ENCODE measurements around the gene STAG1.

STAG1 gene

GRCh38 chr3:136311968-136312367 lies 440.2 kb downstream of the STAG1 start (continued):
- TF ChIP-seq, protein P1, sequence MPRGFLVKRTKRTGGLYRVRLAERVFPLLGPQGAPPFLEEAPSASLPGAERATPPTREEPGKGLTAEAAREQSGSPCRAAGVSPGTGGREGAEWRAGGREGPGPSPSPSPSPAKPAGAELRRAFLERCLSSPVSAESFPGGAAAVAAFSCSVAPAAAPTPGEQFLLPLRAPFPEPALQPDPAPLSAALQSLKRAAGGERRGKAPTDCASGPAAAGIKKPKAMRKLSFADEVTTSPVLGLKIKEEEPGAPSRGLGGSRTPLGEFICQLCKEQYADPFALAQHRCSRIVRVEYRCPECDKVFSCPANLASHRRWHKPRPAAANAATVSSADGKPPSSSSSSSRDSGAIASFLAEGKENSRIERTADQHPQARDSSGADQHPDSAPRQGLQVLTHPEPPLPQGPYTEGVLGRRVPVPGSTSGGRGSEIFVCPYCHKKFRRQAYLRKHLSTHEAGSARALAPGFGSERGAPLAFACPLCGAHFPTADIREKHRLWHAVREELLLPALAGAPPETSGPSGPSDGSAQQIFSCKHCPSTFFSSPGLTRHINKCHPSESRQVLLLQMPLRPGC (tag by site-specific recombination; IDR thresholded peaks at IDR 0.05), result no peak
- TF ChIP-seq, protein P2, sequence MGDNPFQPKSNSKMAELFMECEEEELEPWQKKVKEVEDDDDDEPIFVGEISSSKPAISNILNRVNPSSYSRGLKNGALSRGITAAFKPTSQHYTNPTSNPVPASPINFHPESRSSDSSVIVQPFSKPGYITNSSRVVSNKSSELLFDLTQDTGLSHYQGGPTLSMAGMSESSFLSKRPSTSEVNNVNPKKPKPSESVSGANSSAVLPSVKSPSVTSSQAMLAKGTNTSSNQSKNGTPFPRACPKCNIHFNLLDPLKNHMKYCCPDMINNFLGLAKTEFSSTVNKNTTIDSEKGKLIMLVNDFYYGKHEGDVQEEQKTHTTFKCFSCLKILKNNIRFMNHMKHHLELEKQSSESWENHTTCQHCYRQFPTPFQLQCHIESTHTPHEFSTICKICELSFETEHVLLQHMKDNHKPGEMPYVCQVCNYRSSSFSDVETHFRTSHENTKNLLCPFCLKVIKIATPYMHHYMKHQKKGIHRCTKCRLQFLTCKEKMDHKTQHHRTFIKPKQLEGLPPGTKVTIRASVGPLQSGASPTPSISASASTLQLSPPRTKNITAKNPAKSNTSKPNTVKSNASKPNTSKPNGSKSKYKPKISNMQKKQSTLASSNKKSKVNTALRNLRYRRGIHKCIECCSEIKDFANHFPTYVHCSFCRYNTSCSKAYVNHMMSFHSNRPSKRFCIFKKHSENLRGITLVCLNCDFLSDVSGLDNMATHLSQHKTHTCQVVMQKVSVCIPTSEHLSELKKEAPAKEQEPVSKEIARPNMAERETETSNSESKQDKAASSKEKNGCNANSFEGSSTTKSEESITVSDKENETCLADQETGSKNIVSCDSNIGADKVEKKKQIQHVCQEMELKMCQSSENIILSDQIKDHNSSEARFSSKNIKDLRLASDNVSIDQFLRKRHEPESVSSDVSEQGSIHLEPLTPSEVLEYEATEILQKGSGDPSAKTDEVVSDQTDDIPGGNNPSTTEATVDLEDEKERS (tag by site-specific recombination; IDR thresholded peaks at IDR 0.05), result no peak
- TF ChIP-seq, protein P3, sequence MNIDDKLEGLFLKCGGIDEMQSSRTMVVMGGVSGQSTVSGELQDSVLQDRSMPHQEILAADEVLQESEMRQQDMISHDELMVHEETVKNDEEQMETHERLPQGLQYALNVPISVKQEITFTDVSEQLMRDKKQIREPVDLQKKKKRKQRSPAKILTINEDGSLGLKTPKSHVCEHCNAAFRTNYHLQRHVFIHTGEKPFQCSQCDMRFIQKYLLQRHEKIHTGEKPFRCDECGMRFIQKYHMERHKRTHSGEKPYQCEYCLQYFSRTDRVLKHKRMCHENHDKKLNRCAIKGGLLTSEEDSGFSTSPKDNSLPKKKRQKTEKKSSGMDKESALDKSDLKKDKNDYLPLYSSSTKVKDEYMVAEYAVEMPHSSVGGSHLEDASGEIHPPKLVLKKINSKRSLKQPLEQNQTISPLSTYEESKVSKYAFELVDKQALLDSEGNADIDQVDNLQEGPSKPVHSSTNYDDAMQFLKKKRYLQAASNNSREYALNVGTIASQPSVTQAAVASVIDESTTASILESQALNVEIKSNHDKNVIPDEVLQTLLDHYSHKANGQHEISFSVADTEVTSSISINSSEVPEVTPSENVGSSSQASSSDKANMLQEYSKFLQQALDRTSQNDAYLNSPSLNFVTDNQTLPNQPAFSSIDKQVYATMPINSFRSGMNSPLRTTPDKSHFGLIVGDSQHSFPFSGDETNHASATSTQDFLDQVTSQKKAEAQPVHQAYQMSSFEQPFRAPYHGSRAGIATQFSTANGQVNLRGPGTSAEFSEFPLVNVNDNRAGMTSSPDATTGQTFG (tag by site-specific recombination; IDR thresholded peaks at IDR 0.05; ENCODE audit: borderline replicate concordance), result no peak
- TF ChIP-seq, protein P4, sequence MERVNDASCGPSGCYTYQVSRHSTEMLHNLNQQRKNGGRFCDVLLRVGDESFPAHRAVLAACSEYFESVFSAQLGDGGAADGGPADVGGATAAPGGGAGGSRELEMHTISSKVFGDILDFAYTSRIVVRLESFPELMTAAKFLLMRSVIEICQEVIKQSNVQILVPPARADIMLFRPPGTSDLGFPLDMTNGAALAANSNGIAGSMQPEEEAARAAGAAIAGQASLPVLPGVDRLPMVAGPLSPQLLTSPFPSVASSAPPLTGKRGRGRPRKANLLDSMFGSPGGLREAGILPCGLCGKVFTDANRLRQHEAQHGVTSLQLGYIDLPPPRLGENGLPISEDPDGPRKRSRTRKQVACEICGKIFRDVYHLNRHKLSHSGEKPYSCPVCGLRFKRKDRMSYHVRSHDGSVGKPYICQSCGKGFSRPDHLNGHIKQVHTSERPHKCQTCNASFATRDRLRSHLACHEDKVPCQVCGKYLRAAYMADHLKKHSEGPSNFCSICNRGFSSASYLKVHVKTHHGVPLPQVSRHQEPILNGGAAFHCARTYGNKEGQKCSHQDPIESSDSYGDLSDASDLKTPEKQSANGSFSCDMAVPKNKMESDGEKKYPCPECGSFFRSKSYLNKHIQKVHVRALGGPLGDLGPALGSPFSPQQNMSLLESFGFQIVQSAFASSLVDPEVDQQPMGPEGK (tag by site-specific recombination; IDR thresholded peaks at IDR 0.05), result no peak
- TF ChIP-seq ZNF140 (tag by site-specific recombination; IDR thresholded peaks at IDR 0.05), result no peak
- TF ChIP-seq, protein P5, sequence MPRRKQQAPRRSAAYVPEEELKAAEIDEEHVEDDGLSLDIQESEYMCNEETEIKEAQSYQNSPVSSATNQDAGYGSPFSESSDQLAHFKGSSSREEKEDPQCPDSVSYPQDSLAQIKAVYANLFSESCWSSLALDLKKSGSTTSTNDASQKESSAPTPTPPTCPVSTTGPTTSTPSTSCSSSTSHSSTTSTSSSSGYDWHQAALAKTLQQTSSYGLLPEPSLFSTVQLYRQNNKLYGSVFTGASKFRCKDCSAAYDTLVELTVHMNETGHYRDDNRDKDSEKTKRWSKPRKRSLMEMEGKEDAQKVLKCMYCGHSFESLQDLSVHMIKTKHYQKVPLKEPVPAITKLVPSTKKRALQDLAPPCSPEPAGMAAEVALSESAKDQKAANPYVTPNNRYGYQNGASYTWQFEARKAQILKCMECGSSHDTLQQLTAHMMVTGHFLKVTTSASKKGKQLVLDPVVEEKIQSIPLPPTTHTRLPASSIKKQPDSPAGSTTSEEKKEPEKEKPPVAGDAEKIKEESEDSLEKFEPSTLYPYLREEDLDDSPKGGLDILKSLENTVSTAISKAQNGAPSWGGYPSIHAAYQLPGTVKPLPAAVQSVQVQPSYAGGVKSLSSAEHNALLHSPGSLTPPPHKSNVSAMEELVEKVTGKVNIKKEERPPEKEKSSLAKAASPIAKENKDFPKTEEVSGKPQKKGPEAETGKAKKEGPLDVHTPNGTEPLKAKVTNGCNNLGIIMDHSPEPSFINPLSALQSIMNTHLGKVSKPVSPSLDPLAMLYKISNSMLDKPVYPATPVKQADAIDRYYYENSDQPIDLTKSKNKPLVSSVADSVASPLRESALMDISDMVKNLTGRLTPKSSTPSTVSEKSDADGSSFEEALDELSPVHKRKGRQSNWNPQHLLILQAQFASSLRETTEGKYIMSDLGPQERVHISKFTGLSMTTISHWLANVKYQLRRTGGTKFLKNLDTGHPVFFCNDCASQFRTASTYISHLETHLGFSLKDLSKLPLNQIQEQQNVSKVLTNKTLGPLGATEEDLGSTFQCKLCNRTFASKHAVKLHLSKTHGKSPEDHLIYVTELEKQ (tag by site-specific recombination; IDR thresholded peaks at IDR 0.05; ENCODE audit: borderline replicate concordance), result no peak
- TF ChIP-seq ZNF596 (tag by site-specific recombination; IDR thresholded peaks at IDR 0.05), result no peak
- TF ChIP-seq MZF1 (tag by site-specific recombination; IDR thresholded peaks at IDR 0.05; ENCODE audit: borderline replicate concordance), result no peak

- peaks cover 0 to 3% of the 10 kb centered on the region in 2 experiments; a peak in 2 of 3 replicates for H3K36me3 ChIP-seq (ENCODE audit: control insufficient read depth in 2 of 2, insufficient read depth in 1 of 2, low read length in 2 of 2)
- ChIA-PET CTCF (interaction anchor here (0.6 to 1.2 kb wide), 3 partner anchors 586 to 710 kb away, joined by 3 to 6 read pairs (median 3); no protein-coding TSS in a partner anchor), POLR2A (no interaction called here)
- no peak overlapping the region for H3K4me3 ChIP-seq (ENCODE audit: low read depth, low read length)
- H3K27ac ChIP-seq (ENCODE audit: extremely low read depth, low read depth, low read length), result no peak overlapping the region
- H3K4me1 ChIP-seq (ENCODE audit: control insufficient read depth, insufficient read depth, low read length), result no peaks in the 10 kb centered on the region
- no peaks in the 10 kb centered on the region for H3K9me3 ChIP-seq (ENCODE audit: control insufficient read depth, insufficient read depth, low read depth, low read length)
- TF ChIP-seq SALL2 (tag by site-specific recombination; IDR thresholded peaks at IDR 0.05; ENCODE audit: borderline replicate concordance), result no peak
- TF ChIP-seq ZSCAN30 (tag by site-specific recombination; IDR thresholded peaks at IDR 0.05), result no peak
- no peak for TF ChIP-seq ZNF416 (tag by site-specific recombination; IDR thresholded peaks at IDR 0.05)
- no peak for TF ChIP-seq ZNF19 (tag by site-specific recombination; IDR thresholded peaks at IDR 0.05; ENCODE audit: low read depth)
Observed at GRCh38 chr3:136311261-136311660, 440.9 kb downstream of the STAG1 start.
